GM18520 (cell line): Measurements from ENCODE around the gene NOC4L.
"Not testable (repeated sequence)": the region's sequence is repeated elsewhere in the genome, so short reads cannot be mapped to it uniquely, and the experiment has no call there.

Experiments
- ATAC-seq: cut with Tn5 transposase; IDR thresholded peaks from one replicate; pipeline ENCODE4 v1.9.1; 2021; ENCODE audit not compliant: unreplicated experiment

The NOC4L gene

GRCh38 chr12:132180648-132181546, 36.6 kb downstream of the NOC4L start:
- no peak for ATAC-seq

GRCh38 chr12:132181570-132182200, 37.4 kb downstream of the NOC4L start:
- ATAC-seq, result no peak

- no peak for ATAC-seq
Measured at GRCh38 chr12:132182206-132182710, 38.0 kb downstream of the NOC4L start.

GRCh38 chr12:132182711-132183365, 38.6 kb downstream of the NOC4L start:
- no peak for ATAC-seq

GRCh38 chr12:132185705-132186104, 41.4 kb downstream of the NOC4L start:
- ATAC-seq, result no peak

GRCh38 chr12:132186208-132186856, 42.1 kb downstream of the NOC4L start:
- ATAC-seq, result no peak

- no peak for ATAC-seq
Measured at GRCh38 chr12:132186857-132187620, 42.8 kb downstream of the NOC4L start.

- no peak for ATAC-seq
Measured at GRCh38 chr12:132187646-132188450, 43.6 kb downstream of the NOC4L start.

- ATAC-seq, result no peak
Measured at GRCh38 chr12:132188451-132188901, 44.2 kb downstream of the NOC4L start.

GRCh38 chr12:132188916-132189325, 44.7 kb downstream of the NOC4L start:
- no peak for ATAC-seq

GRCh38 chr12:132189378-132190011, 45.2 kb downstream of the NOC4L start:
- peak; percentile 87 for ATAC-seq

- ATAC-seq, result peak; percentile 9
Measured at GRCh38 chr12:132190012-132190755, 45.9 kb downstream of the NOC4L start.

- ATAC-seq, result no peak
Measured at GRCh38 chr12:132190834-132191500, 46.7 kb downstream of the NOC4L start.

GRCh38 chr12:132191715-132192553, 47.7 kb downstream of the NOC4L start:
- no peak for ATAC-seq

GRCh38 chr12:132194056-132194455, 49.8 kb downstream of the NOC4L start:
- no peak for ATAC-seq

GRCh38 chr12:132194556-132194955, 50.3 kb downstream of the NOC4L start:
- no peak for ATAC-seq

GRCh38 chr12:132195242-132195641, 51.0 kb downstream of the NOC4L start:
- ATAC-seq, result not testable (repeated sequence)
